Umbilical cord (tissue), 2 donors: ENCODE results near the gene ANKRD11. TPM values are rescaled to one million over a fixed set of nuclear protein-coding genes. Genes with fewer than 3 reads are reported as not detected.

Experiments used
- DNase-seq: peaks from one replicate; pipeline ENCODE4 v3.0.0-alpha.2; 2015; ENCODE audit warnings: low spot score
- total RNA-seq: library from RNA; depleted of rRNA; stranded (reverse); fragments of >200 nt; gene quantifications from one replicate; pipeline ENCODE4 v1.2.3, GENCODE V29; 2014; ENCODE audit warnings: low replicate concordance; ENCODE audit not compliant: insufficient read depth

ANKRD11 gene
- total RNA-seq, 1 donor from 2014 or later: 43.8 TPM

GRCh38 chr16:89507214-89507833 lies 17.0 kb upstream of the ANKRD11 start:
- peak; percentile 25 for DNase-seq

- DNase-seq: peak; percentile 14
These were observed 16.4 kb upstream of the ANKRD11 start for GRCh38 chr16:89506791-89507191.

GRCh38 chr16:89506113-89506504 lies 15.7 kb upstream of the ANKRD11 start:
- DNase-seq: no peak

- DNase-seq: peak; percentile 80
These were observed 15.1 kb upstream of the ANKRD11 start for GRCh38 chr16:89505204-89506112.

GRCh38 chr16:89504091-89504490 lies 13.7 kb upstream of the ANKRD11 start:
- no peak for DNase-seq

- no peak for DNase-seq
These were observed 11.9 kb upstream of the ANKRD11 start for GRCh38 chr16:89502081-89502843.

GRCh38 chr16:89499767-89500166 lies 9.4 kb upstream of the ANKRD11 start:
- DNase-seq: no peak

GRCh38 chr16:89498839-89499238 lies 8.5 kb upstream of the ANKRD11 start:
- peak; percentile 89 for DNase-seq

- no peak for DNase-seq
These were observed 4.8 kb upstream of the ANKRD11 start for GRCh38 chr16:89495121-89495520.

- DNase-seq: no peak
These were observed 3.4 kb upstream of the ANKRD11 start for GRCh38 chr16:89493776-89494175.

- no peak for DNase-seq
These were observed 1.8 kb upstream of the ANKRD11 start for GRCh38 chr16:89491974-89492687.

- no peak for DNase-seq
These were observed 993 bp upstream of the ANKRD11 start for GRCh38 chr16:89491238-89491869.

- DNase-seq: no peak
These were observed 393 bp downstream of the ANKRD11 start for GRCh38 chr16:89489898-89490438.

- peak; percentile 90 for DNase-seq
These were observed 1.1 kb downstream of the ANKRD11 start for GRCh38 chr16:89489040-89489897.

GRCh38 chr16:89485701-89486246 lies 4.6 kb downstream of the ANKRD11 start:
- no peak for DNase-seq

- no peak for DNase-seq
These were observed 5.3 kb downstream of the ANKRD11 start for GRCh38 chr16:89484923-89485679.

GRCh38 chr16:89484041-89484501 lies 6.3 kb downstream of the ANKRD11 start:
- DNase-seq: no peak

- DNase-seq: no peak
These were observed 7.5 kb downstream of the ANKRD11 start for GRCh38 chr16:89482817-89483205.
